Umbilical cord (tissue), 2 donors: ENCODE data around the gene MLKL. TPM values are rescaled to one million over a fixed set of nuclear protein-coding genes. Genes with fewer than 3 reads are reported as not detected.
A peak's percentile ranks its signal among the peaks of the same experiment; 100 is the strongest.

Experiments used
- DNase-seq: peaks from one replicate; pipeline ENCODE4 v3.0.0-alpha.2; 2015; ENCODE audit warnings: low spot score
- total RNA-seq: library from RNA; depleted of rRNA; stranded (reverse); fragments of >200 nt; gene quantifications from one replicate; pipeline ENCODE4 v1.2.3, GENCODE V29; 2014; ENCODE audit warnings: low replicate concordance; ENCODE audit not compliant: insufficient read depth

MLKL gene
- total RNA-seq, 1 donor from 2014 or later = 20.5 TPM

- DNase-seq = no peak
Measured at GRCh38 chr16:74651841-74652240, 48.8 kb downstream of the MLKL start.

- no peak for DNase-seq
Measured at GRCh38 chr16:74650966-74651567, 49.6 kb downstream of the MLKL start.

GRCh38 chr16:74649839-74650504, 50.7 kb downstream of the MLKL start:
- DNase-seq = no peak

- DNase-seq = no peak
Measured at GRCh38 chr16:74641969-74642368, 58.7 kb downstream of the MLKL start.

GRCh38 chr16:74637742-74638453, 62.8 kb downstream of the MLKL start:
- DNase-seq = no peak

- no peak for DNase-seq
Measured at GRCh38 chr16:74635303-74635702, 65.4 kb downstream of the MLKL start.

GRCh38 chr16:74633686-74634085, 67.0 kb downstream of the MLKL start:
- no peak for DNase-seq

GRCh38 chr16:74627506-74628220, 73.0 kb downstream of the MLKL start:
- DNase-seq = no peak

GRCh38 chr16:74626741-74627416, 73.8 kb downstream of the MLKL start:
- no peak for DNase-seq

GRCh38 chr16:74625500-74626350, 74.9 kb downstream of the MLKL start:
- DNase-seq = no peak

GRCh38 chr16:74623839-74624235, 76.8 kb downstream of the MLKL start:
- no peak for DNase-seq

GRCh38 chr16:74623214-74623838, 77.3 kb downstream of the MLKL start:
- DNase-seq = peak; percentile 48

- DNase-seq = no peak
Measured at GRCh38 chr16:74622005-74622404, 78.7 kb downstream of the MLKL start.

Other genes starting within 250 kb of the MLKL start
- gene GLG1, start 93.7 kb downstream of the MLKL start, total RNA-seq = 103 TPM
- gene RFWD3, start 34.0 kb downstream of the MLKL start, total RNA-seq = 59.2 TPM
- 0.72 TPM for gene FA2H, start 74.0 kb upstream of the MLKL start, total RNA-seq